ENCODE results near the gene BUD23.
"Not testable (repeated sequence)": the region's sequence is repeated elsewhere in the genome, so short reads cannot be mapped to it uniquely, and the experiment has no call there.

Gene BUD23

DNA sequence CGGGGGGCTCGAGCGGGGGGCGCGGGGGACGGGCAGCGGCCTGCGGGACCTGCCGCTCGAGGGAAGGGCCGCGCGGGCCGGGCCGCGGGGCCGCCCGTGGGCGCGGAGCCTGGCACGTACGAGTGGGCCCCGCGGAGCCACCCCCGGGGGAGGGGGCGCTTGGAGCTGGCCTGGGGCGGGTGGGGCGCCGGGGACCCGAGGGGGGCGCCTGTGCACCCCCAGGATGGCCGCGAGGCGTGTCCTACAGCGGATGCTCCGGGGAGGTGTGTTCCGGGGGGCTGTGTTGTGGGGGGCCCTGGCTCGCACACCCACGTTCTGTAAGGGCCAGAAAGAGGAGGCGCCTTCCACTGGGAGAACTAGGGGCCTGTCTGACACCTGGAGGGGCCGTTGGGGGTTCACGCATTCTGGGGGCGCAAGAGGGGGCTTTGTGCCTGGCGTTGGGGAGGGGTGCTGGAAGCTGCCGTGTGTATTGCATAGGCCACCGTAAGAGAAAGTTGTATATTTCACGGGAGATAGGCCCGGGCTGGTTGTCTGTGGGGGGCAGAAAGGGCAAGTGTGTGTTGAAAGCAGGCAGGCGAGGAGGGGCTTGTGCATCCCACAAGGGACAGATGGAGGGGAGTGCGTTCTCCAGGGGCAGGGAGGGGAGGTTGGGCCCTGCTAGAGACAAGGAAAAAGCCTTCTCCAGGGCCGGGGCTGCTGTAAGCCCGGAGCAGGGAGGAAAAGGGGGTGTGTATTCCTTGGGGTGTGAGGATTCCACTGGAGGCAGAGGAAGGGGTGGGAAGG, 15.1 kb upstream of the BUD23 start:
- DNase-seq (ENCODE audit: low read depth): no peak

DNA sequence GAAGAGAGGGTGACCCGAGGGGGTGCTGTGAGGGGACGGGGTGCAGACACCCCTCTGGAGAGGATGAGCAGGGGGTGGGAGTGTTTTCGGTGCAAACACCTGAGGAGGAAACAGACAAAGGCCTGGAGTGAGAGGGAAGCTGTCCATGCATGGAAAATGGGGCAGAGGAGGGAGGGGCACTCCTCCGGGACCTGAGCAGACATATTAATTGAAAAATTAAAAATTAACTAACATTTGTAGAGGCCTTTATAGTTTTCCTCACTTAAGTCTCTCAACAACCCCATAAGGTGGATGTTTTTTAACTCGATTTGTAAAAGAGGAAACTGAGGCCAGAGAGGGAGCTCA, 14.5 kb upstream of the BUD23 start:
- DNase-seq (ENCODE audit: low read depth): no peak

DNA sequence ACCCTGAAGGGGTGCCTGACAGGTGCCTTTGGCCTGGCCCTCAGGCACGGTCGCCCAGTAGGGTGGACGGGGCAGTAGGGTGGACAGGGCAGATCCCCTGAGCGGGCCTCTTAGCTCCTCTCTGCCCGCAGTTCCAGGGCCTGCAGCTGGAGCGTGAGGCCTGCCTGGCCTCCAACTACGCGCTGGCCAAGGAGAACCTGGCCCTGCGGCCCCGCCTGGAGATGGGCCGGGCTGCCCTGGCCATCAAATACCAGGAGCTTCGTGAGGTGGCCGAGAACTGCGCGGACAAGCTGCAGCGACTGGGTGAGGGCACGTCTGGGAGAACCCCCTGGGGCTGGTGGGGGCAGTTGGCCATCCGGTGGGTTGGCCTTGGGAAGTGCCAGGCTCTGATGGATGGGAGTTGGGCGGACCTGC, 14.1 kb upstream of the BUD23 start:
- no peak for DNase-seq (ENCODE audit: low read depth)

DNA sequence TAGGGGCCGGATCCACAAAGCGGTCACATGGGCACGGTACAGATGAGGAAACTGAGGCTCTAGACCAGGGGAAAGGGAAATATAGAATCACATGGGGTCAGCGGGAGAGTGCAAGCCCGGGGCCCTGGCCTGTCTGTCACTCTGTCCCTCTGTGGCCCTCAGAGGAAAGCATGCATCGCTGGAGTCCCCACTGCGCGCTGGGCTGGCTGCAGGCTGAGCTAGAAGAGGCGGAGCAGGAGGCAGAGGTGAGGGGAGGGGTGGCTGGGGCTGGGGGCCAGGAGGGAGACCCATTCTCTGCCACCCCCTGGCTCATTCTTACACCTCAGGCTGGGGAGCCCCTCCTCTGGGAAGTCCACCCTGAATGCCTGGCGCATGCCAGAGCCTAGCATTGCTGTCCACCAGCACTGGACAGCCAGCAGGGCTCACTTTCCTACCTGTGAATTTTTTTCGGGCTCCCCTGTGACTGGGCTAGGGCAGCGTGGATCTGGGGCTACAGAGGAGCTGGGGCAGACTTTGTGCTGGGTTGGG, 13.5 kb upstream of the BUD23 start:
- DNase-seq (ENCODE audit: low read depth): no peak

DNA sequence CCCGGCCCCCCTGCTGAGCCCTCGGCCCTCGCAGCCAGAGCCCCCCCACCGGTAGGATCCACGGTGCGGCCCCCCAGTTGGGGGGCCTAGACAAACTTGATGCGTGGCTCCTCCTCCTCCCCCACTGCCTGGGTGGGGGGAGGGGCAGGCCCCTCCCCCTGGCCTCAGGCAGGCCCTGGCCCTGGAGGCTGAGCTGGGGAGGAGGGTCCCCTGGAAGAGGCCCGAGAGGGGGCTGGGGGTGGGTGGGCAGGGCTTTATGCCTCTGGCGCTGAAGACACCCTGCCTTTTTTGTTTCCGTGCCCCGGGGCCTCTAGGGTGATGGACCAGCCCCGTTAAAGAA, 12.1 kb upstream of the BUD23 start:
- no peak for DNase-seq (ENCODE audit: low read depth)

DNA sequence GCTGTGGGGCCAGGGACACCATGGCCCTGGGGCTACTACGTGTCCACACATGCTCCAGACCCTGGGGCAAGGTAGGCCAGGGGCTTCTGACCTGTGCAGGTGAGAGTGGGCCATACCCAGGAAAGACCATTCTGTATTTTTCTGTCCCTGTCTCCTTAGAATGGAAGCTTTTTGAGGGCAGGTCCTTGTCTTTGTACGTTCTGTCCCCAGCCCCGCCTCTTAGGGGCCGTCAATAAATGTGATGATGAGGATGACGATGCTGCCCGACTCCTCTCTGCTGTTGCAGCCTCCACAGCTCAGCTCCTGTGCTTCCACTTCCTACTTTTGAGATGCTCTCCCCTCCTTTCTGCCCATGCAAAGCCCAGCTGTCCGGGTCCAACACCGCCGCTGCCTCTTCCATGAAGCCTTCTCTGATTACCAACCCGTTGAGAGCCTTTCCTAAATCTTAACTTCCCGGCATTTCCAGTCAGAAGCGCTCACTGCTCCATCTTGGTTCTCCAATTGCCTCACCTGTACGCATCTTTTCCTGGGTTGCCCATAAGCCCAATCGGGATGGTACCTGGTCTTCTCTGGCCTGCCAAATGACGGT, 11.4 kb upstream of the BUD23 start:
- no peak for DNase-seq (ENCODE audit: low read depth)

DNA sequence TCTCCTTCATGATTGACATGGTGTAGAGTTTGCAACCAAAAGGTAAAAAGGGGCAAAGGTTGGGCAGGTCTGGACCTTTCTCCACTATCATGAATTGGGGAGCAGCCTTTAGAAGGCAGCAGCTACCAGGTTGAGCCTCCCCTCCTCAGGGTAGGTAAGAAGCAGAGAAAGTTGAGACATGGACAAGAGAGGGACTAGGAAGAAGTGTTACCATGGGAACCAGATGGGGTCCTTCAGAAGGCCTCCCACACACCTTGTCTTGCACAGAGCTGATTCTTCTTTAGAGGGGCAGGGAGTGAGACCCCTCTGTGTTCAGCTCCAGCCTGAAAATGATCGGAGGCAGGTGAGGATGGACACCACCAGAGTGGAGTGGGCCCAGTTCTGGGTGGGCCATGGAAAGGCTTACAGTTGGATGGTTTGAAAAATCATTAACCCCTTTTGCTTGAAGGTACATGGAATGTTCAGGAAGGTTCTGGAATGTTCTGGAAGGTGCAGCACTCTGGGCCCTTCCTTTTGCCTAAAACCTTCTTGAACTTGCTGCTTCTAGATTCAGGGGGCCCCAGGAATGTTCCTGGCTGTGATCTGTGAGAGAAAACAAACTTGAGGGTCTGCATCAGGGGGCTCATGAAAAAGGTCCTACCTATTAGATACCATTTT, 8.8 kb upstream of the BUD23 start:
- no peak for DNase-seq (ENCODE audit: low read depth)

DNA sequence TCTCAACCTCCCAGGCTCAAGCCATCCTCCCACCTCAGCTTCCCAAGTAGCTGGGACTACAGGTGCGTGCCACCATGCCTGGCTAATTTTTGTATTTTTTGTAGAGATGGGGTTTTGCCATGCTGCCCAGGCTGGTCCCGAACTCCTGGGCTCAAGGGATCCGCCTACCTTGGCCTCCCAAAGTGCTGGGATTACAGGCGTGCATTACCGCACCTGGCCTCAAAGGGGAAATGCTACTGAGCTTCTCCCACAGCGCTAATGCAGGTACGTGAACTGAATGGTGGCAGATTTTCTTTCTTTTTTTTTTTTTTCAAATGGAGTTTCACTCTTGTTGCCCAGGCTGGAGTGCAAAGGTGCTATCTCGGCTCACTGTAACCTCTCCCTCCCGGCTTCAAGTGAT, 7.3 kb upstream of the BUD23 start:
- DNase-seq (ENCODE audit: low read depth): not testable (repeated sequence)

DNA sequence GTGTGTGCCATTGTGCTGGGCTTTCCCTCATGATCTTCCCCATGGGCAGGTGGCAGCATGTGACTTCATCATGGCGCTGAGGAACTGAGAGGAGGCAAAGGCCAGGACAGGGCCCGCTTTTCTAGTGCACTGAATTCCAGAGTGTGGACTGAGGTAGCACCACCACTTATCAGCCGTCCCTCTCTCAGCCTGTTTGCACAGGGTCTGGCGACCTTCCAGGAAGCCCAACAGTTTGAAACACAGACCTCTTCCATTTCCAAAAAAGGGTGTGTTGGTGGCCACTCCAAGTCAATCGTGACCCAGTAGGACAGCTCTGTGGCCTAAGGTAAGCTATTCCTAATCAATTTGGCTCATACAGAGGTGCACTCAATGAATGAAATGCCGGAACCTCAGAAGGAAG, 4.5 kb upstream of the BUD23 start:
- DNase-seq (ENCODE audit: low read depth): no peak

DNA sequence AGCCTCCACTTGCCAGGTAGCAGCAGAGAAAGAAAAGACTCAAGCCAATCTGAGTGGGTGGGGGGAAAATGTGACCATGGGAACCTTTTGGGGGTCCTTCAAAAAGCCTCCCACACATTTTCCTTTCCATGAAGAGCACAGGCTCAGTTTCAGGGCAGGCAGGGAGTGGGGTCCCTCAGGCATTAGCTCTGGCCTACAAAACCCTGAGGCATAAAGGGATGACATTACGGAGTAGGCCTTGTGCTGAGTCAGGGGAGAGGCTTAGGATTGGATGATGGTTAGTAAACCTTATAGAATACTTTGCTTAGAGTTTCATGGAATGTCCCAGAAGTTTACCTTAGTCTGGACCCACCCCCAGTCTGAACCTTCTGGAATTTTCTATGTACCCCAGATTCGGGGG, 3.7 kb upstream of the BUD23 start:
- DNase-seq (ENCODE audit: low read depth): no peak

DNA sequence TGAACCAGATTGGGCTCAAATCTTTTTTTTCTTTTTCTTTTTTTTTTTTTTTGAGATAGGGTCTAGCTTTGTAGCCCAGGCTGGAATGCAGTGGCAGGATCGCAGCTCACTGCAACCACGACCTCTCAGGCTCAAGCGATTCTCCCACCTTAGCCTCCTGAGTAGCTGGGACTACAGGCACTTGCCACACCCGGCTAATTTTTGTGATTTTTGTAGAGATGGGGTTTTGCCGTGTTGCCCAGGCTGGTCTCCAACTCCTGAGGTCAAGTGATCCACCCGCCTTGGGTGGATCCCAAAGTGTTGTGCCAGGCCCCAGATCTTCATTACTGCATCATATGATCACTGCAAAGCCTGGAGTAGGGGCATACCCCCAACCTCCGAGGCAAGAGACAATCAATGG, 2.9 kb upstream of the BUD23 start:
- DNase-seq (ENCODE audit: low read depth): no peak

DNA sequence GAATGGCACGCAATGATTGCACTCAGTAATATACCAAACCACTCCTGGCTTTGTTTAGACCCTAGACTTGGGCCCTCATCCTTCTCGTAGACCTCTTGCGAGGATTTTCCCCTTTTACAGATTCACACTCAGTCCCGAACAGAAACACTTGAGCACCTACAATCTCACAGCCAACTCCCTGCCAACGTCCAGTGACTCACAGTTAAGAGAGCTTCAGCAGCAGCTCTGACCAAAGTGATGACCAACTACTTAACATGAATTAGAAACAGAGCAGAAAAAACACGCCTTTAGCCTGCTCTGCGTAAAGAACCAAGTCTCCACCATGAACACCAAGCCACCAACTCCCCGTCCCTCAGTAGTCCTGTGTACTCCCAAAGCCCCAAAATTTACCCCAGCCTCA, 2.4 kb upstream of the BUD23 start:
- DNase-seq (ENCODE audit: low read depth): no peak

DNA sequence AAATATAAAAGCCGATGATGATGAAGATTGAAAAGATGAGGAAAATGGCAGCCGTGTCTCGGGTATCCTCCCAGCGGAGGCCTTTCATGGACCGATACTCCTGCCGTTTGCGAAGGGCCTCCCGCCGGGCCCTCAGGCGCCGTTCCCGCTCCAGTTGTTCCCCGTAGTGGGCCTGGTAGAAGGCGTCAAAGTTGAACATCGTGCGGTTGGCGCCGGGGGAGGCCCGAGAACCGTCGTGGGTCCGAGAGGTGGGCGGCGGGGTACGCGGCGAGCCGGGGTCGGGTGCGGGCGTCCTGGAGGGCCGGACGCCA, 697 bp upstream of the BUD23 start:
- DNase-seq (ENCODE audit: low read depth): no peak

DNA sequence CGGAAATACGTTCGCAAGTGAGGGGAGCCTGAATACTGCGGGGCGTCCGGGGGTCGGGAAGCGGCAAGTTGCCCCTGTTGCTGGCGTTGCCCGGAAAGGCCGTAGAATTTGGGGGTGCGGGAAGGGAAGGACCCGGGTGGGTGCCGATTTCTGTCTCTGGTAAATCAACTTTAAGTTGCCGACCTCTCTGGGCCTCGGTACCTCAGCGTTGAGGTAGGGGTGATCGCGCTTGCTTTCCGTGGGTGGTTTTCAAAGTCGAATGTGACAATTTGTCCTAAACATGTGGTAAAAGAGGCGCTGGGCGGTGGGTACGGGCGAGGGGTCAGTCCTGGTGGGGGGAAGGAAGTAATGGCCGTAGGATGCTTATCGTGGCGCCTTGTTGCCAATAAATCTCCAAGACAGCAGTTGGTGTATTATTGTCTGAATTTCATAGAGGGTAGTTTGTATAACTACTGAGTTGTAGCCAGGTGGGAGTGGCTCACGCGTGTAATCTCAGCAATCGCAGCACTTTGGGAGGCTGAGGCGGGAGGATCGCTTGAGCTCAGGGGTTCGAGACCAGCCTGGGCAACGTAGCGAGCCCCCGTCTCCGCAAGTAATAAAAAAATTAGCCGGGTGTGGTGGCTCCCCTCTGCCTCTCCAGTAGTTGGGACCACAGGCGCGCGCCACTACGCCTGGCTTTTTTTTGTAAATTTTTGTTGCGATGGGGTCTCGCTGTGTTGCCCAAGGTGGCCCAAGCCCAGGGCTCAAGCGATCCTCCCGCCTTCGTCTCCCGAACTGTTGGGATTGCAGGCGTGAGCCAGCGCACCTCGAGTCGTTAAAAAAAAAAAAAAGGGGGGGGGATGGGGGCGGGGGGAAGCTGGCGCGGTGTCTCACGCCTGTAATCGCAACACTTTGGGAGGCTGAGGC, 644 bp downstream of the BUD23 start:
- no peak for DNase-seq (ENCODE audit: low read depth)

DNA sequence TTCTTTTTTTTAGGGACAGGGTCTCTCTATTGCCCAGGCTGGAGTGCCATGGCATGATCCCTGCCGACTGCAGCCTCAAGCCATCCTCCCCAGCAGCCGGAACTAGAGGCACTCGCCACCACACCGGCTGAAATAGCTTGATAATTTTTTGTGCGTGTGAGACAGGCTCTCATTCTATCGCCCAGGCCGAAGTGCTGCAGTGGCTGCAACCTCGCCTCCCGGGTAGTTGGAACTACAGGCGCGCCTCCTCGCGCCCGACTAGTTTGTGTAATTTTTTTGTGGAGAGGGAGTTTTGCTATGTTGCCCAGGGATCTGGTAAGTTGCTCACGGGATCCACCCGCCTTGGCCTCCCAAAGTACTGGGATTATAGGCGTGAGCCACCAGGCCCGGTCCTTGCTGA, 1.9 kb downstream of the BUD23 start:
- no peak for DNase-seq (ENCODE audit: low read depth)

DNA sequence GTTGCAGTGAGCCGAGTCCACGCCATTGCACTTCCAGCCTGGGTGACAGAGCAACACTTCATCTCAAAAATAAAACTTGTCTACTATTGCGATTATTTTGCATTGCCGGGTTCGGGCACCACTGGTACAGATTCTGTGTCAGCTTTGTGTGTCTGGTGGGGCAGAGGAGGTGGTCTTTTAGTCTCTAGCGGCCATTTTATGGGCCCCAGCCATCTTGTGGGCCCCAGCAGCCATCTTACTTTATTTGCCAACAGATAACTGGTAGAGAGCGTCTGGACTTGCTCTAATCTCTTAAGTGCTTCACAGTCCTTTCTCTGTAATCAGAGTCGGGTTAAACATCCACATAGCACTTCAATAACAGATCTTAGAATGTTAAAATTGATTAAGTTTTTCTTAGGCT, 4.9 kb downstream of the BUD23 start:
- DNase-seq (ENCODE audit: low read depth): no peak

DNA sequence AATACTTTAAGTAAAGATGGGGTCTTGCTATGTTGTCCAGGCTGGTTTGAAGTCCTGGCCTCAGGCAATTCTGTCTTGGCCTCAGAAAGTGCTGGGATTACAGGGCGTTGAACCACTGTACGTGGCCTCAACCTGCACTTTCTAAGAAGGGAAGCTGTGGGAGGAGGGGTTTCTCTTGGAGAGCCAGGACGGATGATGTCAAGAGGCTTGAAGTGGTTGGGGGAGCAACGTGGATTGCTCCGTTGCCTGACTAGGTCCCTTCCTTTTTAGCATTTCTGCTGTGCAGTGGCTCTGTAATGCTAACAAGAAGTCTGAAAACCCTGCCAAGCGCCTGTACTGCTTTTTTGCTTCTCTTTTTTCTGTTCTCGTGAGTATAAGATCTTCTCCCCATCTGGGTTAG, 7.2 kb downstream of the BUD23 start:
- DNase-seq (ENCODE audit: low read depth): no peak

DNA sequence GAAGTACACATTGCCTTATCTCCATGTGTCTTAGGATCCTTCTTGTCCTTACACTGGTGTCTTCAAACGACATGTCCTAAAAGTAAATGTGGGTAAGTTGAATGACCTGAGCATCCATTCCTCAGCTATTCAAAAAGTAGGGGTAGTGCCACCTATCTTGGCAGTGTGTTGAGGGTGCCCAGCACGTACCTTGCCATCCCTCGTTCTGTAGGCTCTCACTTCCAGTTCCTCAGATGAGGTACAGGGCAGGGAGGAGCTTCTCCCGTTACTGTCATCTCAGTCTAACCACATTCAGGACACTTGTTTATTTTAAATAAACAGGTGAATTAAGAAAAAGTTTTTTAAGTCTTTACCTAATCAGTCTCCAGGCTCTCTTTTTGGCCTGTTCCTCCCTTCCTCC, 13.0 kb downstream of the BUD23 start:
- DNase-seq (ENCODE audit: low read depth): no peak

DNA sequence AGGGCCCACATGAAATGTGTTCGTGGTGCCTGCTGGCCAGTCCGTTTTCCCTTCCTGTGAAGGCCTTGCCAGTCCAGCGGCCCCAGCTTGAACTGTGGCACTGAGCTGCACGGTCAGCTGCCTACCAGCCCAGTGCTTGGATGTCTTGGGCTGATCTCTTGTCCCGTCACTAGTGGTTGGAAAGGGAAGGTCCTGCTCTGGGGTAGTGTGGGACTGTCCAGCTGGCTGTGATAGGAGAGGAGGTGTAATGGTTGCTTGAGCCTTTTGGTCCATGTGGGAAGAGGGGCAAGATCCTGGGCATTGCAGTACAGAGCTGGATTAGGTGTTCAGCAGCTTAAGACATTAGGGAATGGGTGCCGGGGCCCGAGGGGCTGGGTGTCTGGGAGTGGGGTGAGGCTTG, 15.0 kb downstream of the BUD23 start:
- DNase-seq (ENCODE audit: low read depth): no peak

DNA sequence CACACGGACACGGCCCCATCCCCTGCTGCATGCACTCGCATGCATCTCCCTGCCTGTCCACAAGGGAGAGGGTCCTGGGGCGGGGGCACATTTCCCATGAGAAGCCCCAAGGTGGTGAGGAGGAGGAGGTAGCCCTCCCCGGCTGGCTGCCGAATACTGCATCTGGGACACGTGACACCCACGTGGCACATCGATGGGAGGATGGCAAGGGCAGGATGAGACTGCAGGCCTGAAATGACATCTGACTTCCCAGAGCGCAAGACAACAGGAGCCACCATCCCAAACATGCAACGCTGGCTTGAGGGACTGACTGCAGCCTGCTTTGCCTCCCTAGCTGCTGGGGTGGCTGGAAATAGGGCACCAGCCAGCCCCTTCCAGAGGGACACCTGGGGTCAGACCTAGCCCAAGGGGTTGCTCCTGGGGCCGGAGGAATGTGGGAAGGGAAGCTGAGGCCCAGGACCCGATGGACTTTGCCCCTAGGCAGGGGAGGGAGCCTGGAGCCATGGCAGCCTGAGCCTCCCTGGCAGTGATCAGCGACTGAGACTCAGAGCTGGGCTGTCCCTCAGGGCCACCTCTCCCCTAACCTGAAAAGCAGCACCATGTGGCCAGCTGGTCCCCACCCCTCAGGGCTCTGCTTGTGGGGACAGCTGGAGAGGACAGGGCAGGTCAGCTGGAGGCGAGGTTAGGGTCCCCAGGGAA, 16.1 kb downstream of the BUD23 start:
- DNase-seq (ENCODE audit: low read depth): no peak

DNA sequence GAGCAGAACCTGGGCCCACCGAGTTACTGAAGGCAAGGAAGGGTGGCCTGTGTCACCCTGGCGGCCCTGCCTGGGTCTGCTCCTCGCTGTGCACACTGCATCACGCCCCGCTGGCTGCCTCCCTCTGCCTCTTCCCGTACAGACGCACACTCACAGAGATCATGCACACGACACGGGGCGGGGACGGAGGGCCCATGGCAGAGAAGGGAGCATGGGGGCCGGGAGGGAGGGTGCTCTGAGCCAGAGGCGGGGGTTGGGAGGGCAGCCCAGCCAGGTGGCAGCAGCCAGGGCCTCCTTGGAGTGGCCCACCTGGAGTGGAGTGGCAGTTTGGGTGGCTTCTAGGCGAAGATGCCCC, 16.6 kb downstream of the BUD23 start:
- DNase-seq (ENCODE audit: low read depth): no peak

DNA sequence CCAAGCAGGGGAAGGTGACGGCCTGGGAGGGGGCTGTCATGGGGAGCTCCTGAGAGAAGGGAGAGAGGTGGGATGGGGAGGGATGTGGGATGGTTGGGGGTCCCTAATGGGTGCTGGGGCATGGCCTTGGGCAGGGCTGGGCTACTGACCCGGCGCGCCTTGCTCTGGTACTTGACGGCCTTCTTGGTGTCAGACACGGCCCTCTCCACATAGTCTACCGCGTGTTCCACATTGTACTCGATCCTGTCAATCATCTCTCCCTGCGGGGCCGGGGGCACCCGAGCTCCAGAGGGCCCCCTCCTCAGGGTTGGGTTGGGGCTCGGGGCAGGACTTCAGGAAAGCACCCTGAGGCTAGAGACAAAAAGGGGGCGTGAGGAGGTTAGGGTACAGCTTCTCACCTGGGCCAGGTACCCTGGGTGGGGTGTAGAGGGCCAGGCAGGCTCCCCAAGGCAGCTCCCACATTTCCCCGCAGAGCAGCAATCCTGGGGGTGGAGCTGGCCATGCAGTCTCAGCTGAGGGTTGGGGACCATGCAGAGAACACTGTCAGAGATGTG, 17.3 kb downstream of the BUD23 start:
- DNase-seq (ENCODE audit: low read depth): no peak
